ENCODE data around the gene SLC4A1. TPM values are rescaled to one million over a fixed set of nuclear protein-coding genes. Genes with fewer than 3 reads are reported as not detected.

The SLC4A1 gene
- total RNA-seq, 4 donors from 2014 or later: 0.15 to 0.78 TPM; not detected in 2

DNA sequence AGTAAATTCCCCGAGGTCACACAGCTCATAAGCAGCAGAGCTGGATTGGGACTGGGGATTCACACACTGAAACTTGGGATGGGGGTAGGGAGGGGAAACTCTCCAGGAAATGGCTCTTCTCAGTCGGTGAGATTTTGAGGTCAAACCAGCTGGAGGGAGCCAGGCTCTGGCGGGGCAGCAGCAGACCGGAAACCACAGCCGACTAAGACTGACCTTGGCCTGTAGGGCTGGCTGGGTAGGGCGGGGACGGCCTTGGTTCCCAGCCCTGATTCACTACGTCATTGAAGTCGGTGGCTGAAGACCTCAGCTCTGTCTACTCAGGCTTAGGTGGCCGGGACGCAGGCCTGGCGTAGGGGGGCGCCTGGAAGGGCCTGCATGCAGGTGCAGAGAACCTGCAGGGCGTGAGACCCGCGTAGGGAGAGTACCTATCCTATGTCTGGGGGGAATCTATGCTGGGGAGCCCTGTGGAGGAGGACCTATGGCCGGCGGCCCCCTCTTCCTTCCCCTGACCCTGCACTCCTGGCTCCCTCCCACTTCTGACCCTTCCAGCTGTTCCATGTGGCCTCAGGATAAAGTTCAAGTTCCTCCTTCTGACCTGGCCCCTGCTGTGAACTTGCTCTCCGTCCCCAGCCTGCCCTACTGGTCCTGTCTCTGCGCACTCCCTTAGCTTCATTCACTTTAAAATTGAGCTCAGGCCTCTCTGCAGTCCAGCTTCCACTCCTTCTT lies 11.9 kb upstream of the SLC4A1 start:
- Histone ChIP-seq H3K9me3 (no peaks in the 10 kb centered on the region), H3K27me3 (no peaks in the 10 kb centered on the region), H3K4me3 (replicated peaks in 1 of 3) (no peak overlapping the region), H3K36me3 (no peaks in the 10 kb centered on the region), H3K27ac (peak overlapping the region in 1 of 3 donors; percentile 58), H3K4me1 (peaks cover 0 to 14% of the 10 kb centered on the region in 2 donors)
- 46 to 60% methylated on average over 15 to 20 of the region's 20 CpGs for WGBS, 2 donors
- no peak for TF ChIP-seq POLR2A (IDR thresholded peaks at IDR 0.05)
- TF ChIP-seq, protein P1, sequence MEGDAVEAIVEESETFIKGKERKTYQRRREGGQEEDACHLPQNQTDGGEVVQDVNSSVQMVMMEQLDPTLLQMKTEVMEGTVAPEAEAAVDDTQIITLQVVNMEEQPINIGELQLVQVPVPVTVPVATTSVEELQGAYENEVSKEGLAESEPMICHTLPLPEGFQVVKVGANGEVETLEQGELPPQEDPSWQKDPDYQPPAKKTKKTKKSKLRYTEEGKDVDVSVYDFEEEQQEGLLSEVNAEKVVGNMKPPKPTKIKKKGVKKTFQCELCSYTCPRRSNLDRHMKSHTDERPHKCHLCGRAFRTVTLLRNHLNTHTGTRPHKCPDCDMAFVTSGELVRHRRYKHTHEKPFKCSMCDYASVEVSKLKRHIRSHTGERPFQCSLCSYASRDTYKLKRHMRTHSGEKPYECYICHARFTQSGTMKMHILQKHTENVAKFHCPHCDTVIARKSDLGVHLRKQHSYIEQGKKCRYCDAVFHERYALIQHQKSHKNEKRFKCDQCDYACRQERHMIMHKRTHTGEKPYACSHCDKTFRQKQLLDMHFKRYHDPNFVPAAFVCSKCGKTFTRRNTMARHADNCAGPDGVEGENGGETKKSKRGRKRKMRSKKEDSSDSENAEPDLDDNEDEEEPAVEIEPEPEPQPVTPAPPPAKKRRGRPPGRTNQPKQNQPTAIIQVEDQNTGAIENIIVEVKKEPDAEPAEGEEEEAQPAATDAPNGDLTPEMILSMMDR (IDR thresholded peaks at IDR 0.05): no peak
- DNase-seq: peak; percentile 29 to 34
- intact Hi-C loops (cut with DNase I): no loop called here

DNA sequence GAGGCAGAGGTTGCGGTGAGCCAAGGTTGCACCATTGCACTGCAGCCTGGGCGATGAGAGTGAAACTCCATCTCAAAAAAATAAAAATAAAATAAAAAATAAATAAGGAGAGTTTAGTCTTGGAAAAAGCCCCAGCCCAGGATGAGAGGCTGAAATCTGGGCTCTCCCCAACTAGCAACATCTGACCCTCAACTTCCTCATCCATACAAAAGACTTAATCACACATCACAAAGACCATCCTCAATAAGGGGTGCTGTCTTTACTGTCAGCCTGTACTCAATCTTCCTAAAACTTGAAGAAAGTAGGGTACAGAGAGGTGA lies 11.4 kb upstream of the SLC4A1 start:
- TF ChIP-seq POLR2A (IDR thresholded peaks at IDR 0.05): no peak
- TF ChIP-seq, protein P1 (IDR thresholded peaks at IDR 0.05): no peak
- Histone ChIP-seq H3K9me3 (no peaks in the 10 kb centered on the region), H3K36me3 (no peaks in the 10 kb centered on the region), H3K27me3 (no peaks in the 10 kb centered on the region), H3K4me3 (replicated peaks in 1 of 3) (no peak overlapping the region), H3K27ac (no peak overlapping the region), H3K4me1 (peaks cover 0 to 14% of the 10 kb centered on the region in 2 donors)
- DNase-seq: no peak
- WGBS, 2 donors: 84 to 95% methylated on average over 2 of the region's 2 CpGs
- intact Hi-C loops (cut with DNase I): no loop called here

DNA sequence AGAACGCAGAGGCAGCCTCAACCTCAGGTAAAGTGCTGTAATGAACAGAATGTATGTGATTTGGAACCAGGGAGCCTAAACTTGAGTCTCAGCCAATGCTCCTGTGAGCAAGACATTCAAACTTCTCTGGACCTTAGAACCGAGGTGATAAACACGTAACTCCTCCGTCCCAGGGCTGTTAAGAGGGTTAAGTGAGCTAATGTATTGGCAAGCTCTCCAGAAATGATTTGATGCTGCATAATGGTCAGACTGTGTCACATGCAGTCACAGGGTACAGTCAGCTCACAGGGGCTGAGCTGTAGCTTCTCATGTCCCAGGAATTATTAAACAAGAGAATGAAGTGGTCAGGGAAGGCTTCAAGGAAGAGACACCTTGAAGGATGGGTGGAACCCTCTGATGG lies 10.0 kb upstream of the SLC4A1 start:
- Histone ChIP-seq H3K4me3 (replicated peaks in 1 of 3) (no peak overlapping the region), H3K4me1 (peaks cover 0 to 17% of the 10 kb centered on the region in 2 donors)

DNA sequence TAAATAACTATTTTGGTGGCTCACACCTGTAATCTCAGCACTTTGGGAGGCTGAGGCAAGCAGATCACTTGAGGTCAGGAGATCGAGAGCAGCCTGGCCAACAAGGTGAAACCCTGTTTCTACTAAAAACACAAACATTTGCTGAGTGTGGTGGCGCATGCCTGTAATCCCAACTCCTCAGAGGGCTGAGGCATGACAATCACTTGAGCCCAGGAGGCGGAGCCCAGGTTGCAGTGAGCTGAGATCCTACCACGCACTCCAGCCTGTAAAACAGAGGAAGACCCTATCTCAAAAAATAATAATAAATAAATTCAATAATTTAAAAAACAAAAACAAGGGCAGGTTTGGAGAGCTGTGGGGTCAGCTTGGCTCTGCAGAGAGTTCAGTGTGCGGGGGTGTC lies 5.7 kb upstream of the SLC4A1 start:
- Histone ChIP-seq H3K4me3 (replicated peaks in 1 of 3) (no peak overlapping the region), H3K9me3 (no peaks in the 10 kb centered on the region), H3K27ac (no peak overlapping the region), H3K27me3 (no peaks in the 10 kb centered on the region), H3K36me3 (no peaks in the 10 kb centered on the region), H3K4me1 (peaks cover 0 to 3% of the 10 kb centered on the region in 2 donors)
- TF ChIP-seq POLR2A (IDR thresholded peaks at IDR 0.05): no peak
- TF ChIP-seq, protein P1 (IDR thresholded peaks at IDR 0.05): no peak
- whole genome bisulfite sequencing, 2 donors: 58 to 64% methylated on average over 5 of the region's 5 CpGs
- peak; percentile 30 to 42 for DNase-seq
- intact Hi-C loops (cut with DNase I): no loop called here

More for the DNA sequence above, 10.0 kb upstream of the SLC4A1 start:
- Histone ChIP-seq H3K27ac (no peak overlapping the region), H3K9me3 (no peaks in the 10 kb centered on the region), H3K36me3 (no peaks in the 10 kb centered on the region), H3K27me3 (no peaks in the 10 kb centered on the region)
- no peak for TF ChIP-seq POLR2A (IDR thresholded peaks at IDR 0.05)
- TF ChIP-seq, protein P1 (IDR thresholded peaks at IDR 0.05): no peak
- WGBS, 2 donors: 87 to 88% methylated on average over 4 of the region's 4 CpGs
- intact Hi-C loops (cut with DNase I): no loop called here
- no peak for DNase-seq

DNA sequence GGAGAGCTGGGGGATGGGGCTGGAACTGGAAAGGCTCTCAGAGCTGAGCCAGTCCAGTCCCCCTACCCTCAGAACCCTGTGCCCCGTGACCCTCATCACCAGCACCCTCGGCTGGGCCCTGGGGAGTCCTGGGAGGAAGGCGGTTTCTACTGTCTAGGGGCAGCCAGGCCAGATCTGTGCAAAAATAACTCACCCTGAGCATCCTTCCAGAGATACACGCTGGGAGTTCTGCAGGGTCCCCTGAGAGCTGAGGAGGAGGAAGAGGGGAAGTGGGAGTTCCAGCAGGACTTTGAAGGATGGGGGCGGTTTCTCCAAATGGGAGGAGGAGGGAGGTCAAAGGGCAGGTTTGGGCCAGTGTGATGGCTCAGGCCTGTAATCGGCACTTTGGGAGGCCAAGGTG lies 5.0 kb upstream of the SLC4A1 start:
- WGBS, 2 donors: 79 to 85% methylated on average over 5 to 6 of the region's 6 CpGs
- Histone ChIP-seq H3K4me3 (replicated peaks in 1 of 3) (no peak overlapping the region), H3K9me3 (no peaks in the 10 kb centered on the region), H3K36me3 (no peaks in the 10 kb centered on the region), H3K27me3 (no peaks in the 10 kb centered on the region), H3K4me1 (peaks cover 0 to 3% of the 10 kb centered on the region in 2 donors), H3K27ac (no peak overlapping the region)
- TF ChIP-seq POLR2A (IDR thresholded peaks at IDR 0.05): no peak
- TF ChIP-seq, protein P1 (IDR thresholded peaks at IDR 0.05): no peak
- DNase-seq: no peak
- intact Hi-C loops (cut with DNase I): no loop called here

Data from thyroid gland (tissue), 4 donors.